Superior temporal gyrus (tissue), 1 donor: Measurements from ENCODE around the gene KIAA1217.

Experiments used
- DNase-seq: peaks from one replicate; pipeline ENCODE4 v3.0.0-alpha.2; 2016; ENCODE audit errors: extremely low spot score

The KIAA1217 gene

GRCh38 chr10:24496906-24497305, 288.0 kb downstream of the KIAA1217 start:
- DNase-seq = no peak

- no peak for DNase-seq
Measured at GRCh38 chr10:24501056-24501711, 292.2 kb downstream of the KIAA1217 start.

- DNase-seq = no peak
Measured at GRCh38 chr10:24502006-24502405, 293.1 kb downstream of the KIAA1217 start.

GRCh38 chr10:24502801-24503460, 294.0 kb downstream of the KIAA1217 start:
- DNase-seq = no peak

GRCh38 chr10:24503461-24504320, 294.8 kb downstream of the KIAA1217 start:
- no peak for DNase-seq

- no peak for DNase-seq
Measured at GRCh38 chr10:24505759-24506158, 296.8 kb downstream of the KIAA1217 start.

- DNase-seq = peak; percentile 41
Measured at GRCh38 chr10:24513155-24513554, 304.2 kb downstream of the KIAA1217 start.

GRCh38 chr10:24515481-24515880, 306.5 kb downstream of the KIAA1217 start:
- no peak for DNase-seq

GRCh38 chr10:24518411-24518810, 309.5 kb downstream of the KIAA1217 start:
- DNase-seq = peak; percentile 29

- peak; percentile 92 for DNase-seq
Measured at GRCh38 chr10:24518981-24519597, 310.2 kb downstream of the KIAA1217 start.

- DNase-seq = no peak
Measured at GRCh38 chr10:24519950-24520349, 311.0 kb downstream of the KIAA1217 start.

GRCh38 chr10:24524314-24524713, 315.4 kb downstream of the KIAA1217 start:
- DNase-seq = no peak

- no peak for DNase-seq
Measured at GRCh38 chr10:24526085-24526649, 317.2 kb downstream of the KIAA1217 start.

- DNase-seq = no peak
Measured at GRCh38 chr10:24528946-24529345, 320.0 kb downstream of the KIAA1217 start.

- no peak for DNase-seq
Measured at GRCh38 chr10:24531439-24531838, 322.5 kb downstream of the KIAA1217 start.

- DNase-seq = peak; percentile 20
Measured at GRCh38 chr10:24533981-24534380, 325.0 kb downstream of the KIAA1217 start.

- no peak for DNase-seq
Measured at GRCh38 chr10:24536636-24537035, 327.7 kb downstream of the KIAA1217 start.

GRCh38 chr10:24541239-24541753, 332.4 kb downstream of the KIAA1217 start:
- DNase-seq = no peak

- no peak for DNase-seq
Measured at GRCh38 chr10:24542314-24543270, 333.7 kb downstream of the KIAA1217 start.

- DNase-seq = no peak
Measured at GRCh38 chr10:24544776-24545175, 335.8 kb downstream of the KIAA1217 start.
